ENCODE data around the gene OR13C3. TPM values are rescaled to one million over a fixed set of nuclear protein-coding genes. Genes with fewer than 3 reads are reported as not detected.

The OR13C3 gene
- total and polyA plus RNA-seq, 4 donors, result 0.17 TPM; not detected in 3

GRCh38 chr9:104575456-104575855 lies 38.8 kb upstream of the OR13C3 start:
- H3K27ac ChIP-seq (ENCODE audit: low read depth in 1 of 2, low read length in 2 of 2), result no peak overlapping the region
- no peak overlapping the region for H3K9ac ChIP-seq (ENCODE audit: low read depth in 1 of 2, low read length in 2 of 2)
- H3K36me3 ChIP-seq (ENCODE audit: control insufficient read depth in 4 of 4, insufficient read depth in 3 of 4, low read depth in 1 of 4, low read length in 3 of 4), result no peaks in the 10 kb centered on the region
- 75% methylated on average over 2 of the region's 2 CpGs for WGBS
- DNase-seq (ENCODE audit: low spot score), result no peak
- H3K4me1 ChIP-seq (ENCODE audit: control insufficient read depth in 4 of 4, insufficient read depth in 4 of 4, low read length in 3 of 4), result no peaks in the 10 kb centered on the region
- H3K9me3 ChIP-seq (ENCODE audit: control insufficient read depth in 4 of 4, low read length in 3 of 4), result peaks cover 0 to 8% (median 5%) of the 10 kb centered on the region in 4 donors
- TF ChIP-seq CTCF (IDR thresholded peaks at IDR 0.05; ENCODE audit: low read depth, low read length, missing input control) (no peak), GABPA (IDR thresholded peaks at IDR 0.05 in 1 of 2, conservative IDR thresholded peaks at IDR 0.05 in 1 of 2) (no peak), YY1 (IDR thresholded peaks at IDR 0.05) (no peak), REST (IDR thresholded peaks at IDR 0.05) (no peak), ATF3 (IDR thresholded peaks at IDR 0.05) (no peak), MAX (IDR thresholded peaks at IDR 0.05) (no peak), ZBTB33 (IDR thresholded peaks at IDR 0.05) (no peak), HNF4G (IDR thresholded peaks at IDR 0.05) (no peak), HNF4A (conservative IDR thresholded peaks at IDR 0.05) (no peak), RAD21 (IDR thresholded peaks at IDR 0.05) (no peak), RXRA (IDR thresholded peaks at IDR 0.05) (no peak), SP1 (IDR thresholded peaks at IDR 0.05) (no peak), NR2F2 (IDR thresholded peaks at IDR 0.05) (no peak), TAF1 (conservative IDR thresholded peaks at IDR 0.05) (no peak), FOXA2 (IDR thresholded peaks at IDR 0.05) (no peak), EGR1 (IDR thresholded peaks at IDR 0.05; ENCODE audit: low read depth in 2 of 2) (no peak), JUND (IDR thresholded peaks at IDR 0.05) (no peak), FOXA1 (IDR thresholded peaks at IDR 0.05) (no peak)
- no peaks in the 10 kb centered on the region for H3K27me3 ChIP-seq (ENCODE audit: control insufficient read depth in 4 of 4, insufficient read depth in 4 of 4, low read length in 3 of 4)
- H3K4me3 ChIP-seq (ENCODE audit: low read depth in 1 of 3, low read length in 3 of 3), result no peak overlapping the region

All from liver (tissue), 9 donors.